HG03460 (cell line): ENCODE results near the gene PCLAF.
A peak's percentile ranks its signal among the peaks of the same experiment; 100 is the strongest.
"Not testable (repeated sequence)": the region's sequence is repeated elsewhere in the genome, so short reads cannot be mapped to it uniquely, and the experiment has no call there.

ENCODE experiments used
- ATAC-seq: cut with Tn5 transposase; IDR thresholded peaks from one replicate; pipeline ENCODE4 v1.9.1; 2021; ENCODE audit not compliant: unreplicated experiment

PCLAF gene

GRCh38 chr15:64369078-64369607 lies 12.1 kb downstream of the PCLAF start:
- ATAC-seq = no peak

- no peak for ATAC-seq
Measured at GRCh38 chr15:64361259-64361658, 20.0 kb downstream of the PCLAF start.

- no peak for ATAC-seq
Measured at GRCh38 chr15:64356710-64357040, 24.6 kb downstream of the PCLAF start.

- peak; percentile 97 for ATAC-seq
Measured at GRCh38 chr15:64355944-64356709, 25.1 kb downstream of the PCLAF start, which contains the start of gene CSNK1G1. Gene CSNK1G1, minus strand, starts transcription at chr15:64356173. Its CDS starts 55,674 bp downstream, at chr15:64300499.

- peak; percentile 18 for ATAC-seq
Measured at GRCh38 chr15:64355348-64355943, 25.8 kb downstream of the PCLAF start.

- ATAC-seq = no peak
Measured at GRCh38 chr15:64354688-64355344, 26.4 kb downstream of the PCLAF start.

- ATAC-seq = no peak
Measured at GRCh38 chr15:64351265-64351664, 30.0 kb downstream of the PCLAF start.

GRCh38 chr15:64349375-64349774 lies 31.9 kb downstream of the PCLAF start:
- ATAC-seq = no peak

GRCh38 chr15:64348455-64348854 lies 32.8 kb downstream of the PCLAF start:
- no peak for ATAC-seq

GRCh38 chr15:64346242-64346641 lies 35.0 kb downstream of the PCLAF start:
- not testable (repeated sequence) for ATAC-seq

- no peak for ATAC-seq
Measured at GRCh38 chr15:64344651-64345294, 36.5 kb downstream of the PCLAF start.

GRCh38 chr15:64343841-64344240 lies 37.4 kb downstream of the PCLAF start:
- no peak for ATAC-seq

GRCh38 chr15:64343222-64343621 lies 38.0 kb downstream of the PCLAF start:
- ATAC-seq = no peak

- no peak for ATAC-seq
Measured at GRCh38 chr15:64341961-64342360, 39.3 kb downstream of the PCLAF start.

- ATAC-seq = no peak
Measured at GRCh38 chr15:64340355-64340754, 40.9 kb downstream of the PCLAF start.

GRCh38 chr15:64337761-64338160 lies 43.5 kb downstream of the PCLAF start:
- ATAC-seq = no peak

- ATAC-seq = no peak
Measured at GRCh38 chr15:64333986-64334929, 47.0 kb downstream of the PCLAF start.

- ATAC-seq = no peak
Measured at GRCh38 chr15:64333516-64333915, 47.7 kb downstream of the PCLAF start.

GRCh38 chr15:64331668-64332067 lies 49.6 kb downstream of the PCLAF start:
- ATAC-seq = not testable (repeated sequence)

GRCh38 chr15:64326975-64327374 lies 54.3 kb downstream of the PCLAF start:
- ATAC-seq = not testable (repeated sequence)
